HG03064 (cell line): ENCODE measurements around the gene LRRC55.

Source experiments
- ATAC-seq: cut with Tn5 transposase; IDR thresholded peaks from one replicate; pipeline ENCODE4 v1.9.1; 2021; ENCODE audit warnings: low read depth; ENCODE audit not compliant: unreplicated experiment

Gene LRRC55

DNA sequence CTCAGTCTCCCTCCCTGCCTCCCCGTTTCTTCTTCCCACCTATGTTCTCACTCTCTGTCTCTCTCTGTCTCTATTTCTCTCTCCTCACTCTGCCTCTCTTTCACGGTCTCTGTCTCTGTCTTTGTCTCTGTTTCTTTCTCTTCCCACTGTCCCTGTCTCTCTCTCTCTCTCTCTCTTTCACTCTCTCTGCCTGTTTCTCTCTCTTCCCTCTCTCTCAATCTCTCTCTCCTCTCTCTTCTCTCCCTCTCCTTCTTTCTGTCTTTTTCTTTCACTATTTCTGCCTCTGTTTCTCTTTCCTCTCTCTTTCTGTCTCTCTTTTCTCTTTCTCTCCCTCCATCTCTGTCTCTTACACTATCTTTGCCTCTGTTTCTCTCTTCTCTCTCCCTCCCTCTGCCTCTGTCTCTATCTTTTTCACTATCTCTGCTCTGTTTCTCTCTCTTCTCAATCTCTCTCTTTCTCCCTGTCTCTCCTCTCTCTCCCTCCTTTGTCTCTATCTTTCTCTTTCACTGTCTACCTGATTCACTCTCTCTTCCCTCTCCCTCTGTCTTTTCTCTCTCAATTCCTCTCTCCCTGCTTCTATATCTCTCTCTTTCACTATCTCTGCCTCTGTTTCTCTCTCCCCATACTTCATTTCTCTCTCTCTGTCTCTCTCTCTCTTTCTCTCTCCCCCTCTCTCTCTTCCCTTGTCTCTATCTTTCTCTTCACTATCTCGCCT is 49.9 kb downstream of the LRRC55 start:
- ATAC-seq: no peak

DNA sequence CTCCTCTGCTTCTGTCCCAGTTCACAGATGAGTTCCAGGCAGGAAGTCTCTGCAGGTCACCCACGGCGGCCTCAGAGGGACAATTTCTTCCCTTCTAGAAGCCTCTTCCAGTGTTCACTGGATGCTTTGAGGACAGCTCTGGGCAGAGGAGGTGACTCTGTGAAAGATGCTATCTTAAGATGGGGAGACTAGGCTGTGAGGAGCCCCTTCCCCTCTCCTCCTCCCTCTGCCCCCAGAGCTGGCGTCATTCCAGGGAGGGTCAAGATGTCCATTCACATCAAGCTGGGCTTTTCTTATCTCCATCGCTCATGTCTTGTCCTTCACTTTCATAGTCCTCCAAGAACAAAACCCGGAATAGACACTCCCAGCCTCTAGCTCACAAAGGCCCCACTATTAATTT is 51.9 kb downstream of the LRRC55 start:
- ATAC-seq: no peak

DNA sequence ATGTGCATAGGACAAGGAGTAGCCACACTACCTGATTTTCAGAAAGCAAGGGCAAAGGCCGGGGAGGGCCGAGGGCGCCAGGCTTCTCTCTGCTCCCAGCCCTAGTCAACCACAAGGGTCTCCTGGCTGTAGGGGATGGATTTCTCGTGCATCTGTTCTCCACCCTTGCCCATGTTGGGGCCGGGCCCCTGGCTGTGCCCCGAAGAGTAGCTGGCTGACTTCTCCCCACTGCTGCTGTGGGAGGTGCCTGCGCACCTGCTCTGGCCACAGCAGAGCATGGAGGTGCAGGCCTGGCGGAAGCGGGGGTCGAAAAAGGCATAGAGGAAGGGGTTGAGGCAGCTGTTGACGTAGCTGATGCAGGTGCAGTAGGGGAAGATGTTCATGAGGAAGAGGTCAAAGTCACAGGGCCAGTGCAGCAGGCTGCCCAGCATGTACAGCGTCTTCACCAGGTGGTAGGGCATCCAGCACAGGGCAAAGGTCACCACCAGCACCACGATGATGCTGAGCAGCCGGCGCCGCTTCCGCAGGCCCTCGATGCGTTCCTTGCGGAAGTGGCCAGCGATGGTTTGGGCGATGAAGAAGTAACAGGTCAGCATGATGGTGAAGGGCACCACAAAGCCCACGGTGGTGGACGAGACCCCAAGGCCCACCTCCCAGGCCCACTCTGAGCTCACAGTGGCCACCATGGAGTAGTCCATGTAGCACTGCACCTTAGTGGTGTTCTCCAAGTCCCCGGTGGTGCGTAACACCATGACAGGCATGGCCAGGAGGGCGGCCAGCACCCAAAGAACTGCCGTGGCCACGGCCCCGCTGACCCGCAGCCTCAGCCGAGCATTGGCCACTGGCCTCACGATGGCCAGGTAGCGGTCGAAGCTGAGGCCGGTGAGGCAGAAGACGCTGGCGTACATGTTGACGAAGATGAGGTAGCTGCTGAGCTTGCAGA is 54.3 kb downstream of the LRRC55 start:
- no peak for ATAC-seq

DNA sequence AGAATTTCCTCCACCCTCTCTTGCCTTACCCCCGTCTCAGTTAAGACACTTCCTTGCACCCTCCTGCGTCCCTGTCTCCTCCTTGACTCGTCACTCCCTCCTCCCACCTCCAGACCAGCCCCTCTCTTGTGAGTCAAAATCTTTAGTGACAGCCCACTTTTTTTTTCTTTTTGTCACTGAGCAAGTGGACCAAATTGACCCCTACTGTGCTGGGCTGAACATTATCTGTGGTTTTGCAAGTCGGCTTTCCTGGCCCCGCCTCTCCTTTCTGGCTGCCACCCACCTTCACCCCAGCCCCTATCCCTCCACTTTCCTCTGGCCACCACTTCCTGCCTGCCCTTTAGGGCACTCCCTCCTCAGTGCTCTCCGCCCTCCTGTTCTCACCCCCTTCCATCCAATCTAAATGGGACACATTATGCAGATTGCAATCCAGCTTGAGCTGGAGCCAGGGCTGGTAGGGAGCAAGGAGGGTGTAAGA is 55.5 kb downstream of the LRRC55 start, which contains the start of gene APLNR:
Gene APLNR (minus strand): TSS at position 47 of the 478 bp plus-strand sequence. CDS start 246 bp downstream, outside the sequence.
- no peak for ATAC-seq

DNA sequence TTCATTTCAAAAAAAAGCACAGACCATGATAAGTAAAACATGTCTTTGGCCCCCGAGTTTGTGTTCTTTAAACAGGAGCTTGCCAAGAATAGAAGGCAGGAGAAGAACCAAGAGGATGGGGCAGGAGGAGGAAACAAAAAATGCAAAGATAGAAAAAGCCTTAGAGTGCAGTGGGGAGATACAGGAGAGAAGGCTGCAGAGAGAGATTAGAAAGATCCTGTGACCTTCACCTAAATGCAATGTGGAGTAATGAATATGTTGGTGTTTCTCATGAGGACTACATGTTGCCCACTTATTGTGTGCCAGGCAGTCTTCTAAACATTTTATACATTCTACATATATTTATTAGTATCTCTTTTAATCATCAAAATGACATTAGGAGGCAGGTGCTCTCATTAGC is 57.6 kb downstream of the LRRC55 start:
- no peak for ATAC-seq

DNA sequence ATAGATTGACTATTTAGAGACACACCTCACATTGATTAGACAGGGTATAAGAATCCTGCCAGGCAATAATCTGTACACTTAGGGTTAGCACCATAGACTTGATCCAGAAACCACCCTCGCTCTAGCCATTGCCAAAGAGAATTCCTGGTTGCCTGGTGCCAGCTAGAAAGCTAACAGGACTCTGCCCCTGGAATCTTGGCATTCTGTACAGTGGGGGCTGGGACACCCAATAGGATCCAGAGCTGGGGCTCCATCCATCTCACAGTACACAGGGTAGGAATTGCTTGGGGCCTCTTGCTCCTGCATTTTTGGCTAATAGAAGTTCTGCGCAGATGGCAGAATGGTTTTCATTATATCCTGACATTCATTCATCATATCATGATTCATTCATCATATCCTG is 58.3 kb downstream of the LRRC55 start:
- no peak for ATAC-seq

DNA sequence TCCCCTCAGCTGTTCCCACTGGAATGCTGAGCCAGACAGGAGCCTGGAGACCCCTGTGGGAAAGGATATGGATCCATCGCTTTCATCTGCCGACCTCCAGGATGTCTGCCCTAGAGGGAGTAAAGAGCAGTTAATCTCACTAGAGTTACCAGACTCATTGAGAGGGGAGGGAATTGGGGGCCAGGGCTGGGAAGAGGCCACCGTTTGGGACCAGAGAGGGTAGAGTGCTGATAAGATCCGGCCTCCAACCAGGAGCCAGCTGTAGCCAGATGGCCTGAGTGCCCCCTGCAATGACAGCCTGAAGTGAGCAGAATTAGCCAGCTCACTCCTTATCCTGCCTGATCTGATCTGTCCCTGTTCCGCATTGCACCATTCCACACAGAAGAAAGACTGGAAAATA is 59.0 kb downstream of the LRRC55 start:
- ATAC-seq: no peak
